Measurements from ENCODE around the gene BMP8A. TPM values are rescaled to one million over a fixed set of nuclear protein-coding genes. Genes with fewer than 3 reads are reported as not detected.
"Not testable (repeated sequence)": the region's sequence is repeated elsewhere in the genome, so short reads cannot be mapped to it uniquely, and the experiment has no call there.

The BMP8A gene
- total and polyA plus RNA-seq, 3 experiments from 2014 or later, result 0.18 TPM; not detected in 2

DNA sequence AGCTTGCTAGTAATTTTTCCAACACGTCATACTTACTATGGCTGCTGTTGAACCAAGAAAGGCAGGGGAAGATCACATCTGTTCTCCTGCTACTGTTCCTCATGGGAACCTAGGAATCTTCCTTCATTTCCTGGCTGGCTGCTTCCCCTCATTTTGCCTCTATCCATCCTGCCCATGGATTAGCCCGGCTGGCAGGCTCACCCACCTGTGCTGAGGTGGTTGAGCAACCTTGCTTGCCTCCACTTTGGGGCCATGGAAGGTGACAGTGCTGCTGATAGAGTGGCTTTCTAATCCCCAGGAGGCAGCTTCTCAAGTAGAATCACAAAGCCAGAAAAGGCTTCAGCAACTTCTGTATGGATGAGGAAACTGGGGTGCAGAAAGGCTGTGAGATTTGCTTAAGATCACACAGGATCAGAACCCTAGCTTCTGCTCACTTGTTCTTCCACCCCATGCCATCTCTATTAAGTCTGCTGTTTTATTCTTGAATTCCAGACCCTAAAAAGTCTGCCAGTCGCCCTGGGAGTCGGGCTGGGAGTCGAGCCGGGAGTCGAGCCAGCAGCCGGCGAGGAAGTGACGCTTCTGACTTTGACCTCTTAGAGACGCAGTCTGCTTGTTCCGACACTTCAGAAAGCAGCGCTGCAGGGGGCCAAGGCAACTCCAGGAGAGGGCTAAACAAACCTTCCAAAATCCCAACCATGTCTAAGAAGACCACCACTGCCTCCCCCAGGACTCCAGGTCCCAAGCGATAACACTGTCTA lies 6.2 kb upstream of the BMP8A start:
- Mint-ChIP-seq H3K27me3 (peaks cover 0 to 1% of the 10 kb centered on the region in 2 donors), H3K27ac (peak overlapping the region in 1 of 8 donors; percentile 1), H3K4me1 (peaks cover 0 to 1% (median under 1%) of the 10 kb centered on the region in 3 donors), H3K4me3 (peak overlapping the region in 1 of 7 donors; percentile 60), H3K9me3 (no peaks in the 10 kb centered on the region), H3K36me3 (peaks cover 4 to 68% (median 12%) of the 10 kb centered on the region in 3 donors)
- Histone ChIP-seq H3K9me3 (ENCODE audit: low read length) (no peaks in the 10 kb centered on the region), H3K27me3 (ENCODE audit: insufficient read depth, low read length, poor library complexity, severe bottlenecking) (no peaks in the 10 kb centered on the region), H3K36me3 (ENCODE audit: insufficient read depth, low read length) (peaks cover 42% of the 10 kb centered on the region), H3K4me3 (ENCODE audit: low read length) (no peak overlapping the region), H3K27ac (ENCODE audit: low read depth, low read length) (no peak overlapping the region), H3K4me1 (ENCODE audit: insufficient read depth, low read length) (no peaks in the 10 kb centered on the region)
- no peak for DNase-seq
- CTCF ChIA-PET, result no interaction called here
- POLR2A ChIA-PET, result no interaction called here

DNA sequence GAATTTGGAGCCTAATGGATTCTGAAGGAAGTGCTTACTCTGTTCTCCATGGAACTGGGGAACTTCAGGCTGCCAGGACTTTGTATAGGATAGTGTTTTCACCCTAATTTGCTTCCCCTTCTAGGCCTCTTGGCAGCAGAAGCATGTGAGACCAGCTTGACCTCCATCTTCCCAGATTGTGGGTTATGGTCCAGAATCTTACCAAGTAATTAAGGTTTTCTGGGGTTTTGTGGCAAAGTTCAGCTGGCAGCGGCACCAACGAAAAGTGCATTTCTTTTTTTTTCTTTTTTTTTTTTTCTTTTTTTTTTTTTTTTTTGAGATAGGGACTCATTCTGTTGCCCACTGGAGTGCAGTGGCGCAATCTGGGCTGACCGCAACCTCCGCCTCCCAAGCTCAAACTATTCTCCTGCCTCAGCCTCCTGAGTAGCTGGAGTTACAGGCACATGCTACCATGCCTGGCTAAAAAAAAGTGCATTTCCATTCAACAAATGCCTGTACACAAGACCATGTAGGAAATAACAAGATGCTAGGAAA lies 3.4 kb upstream of the BMP8A start:
- Histone ChIP-seq H3K27me3 (ENCODE audit: insufficient read depth, low read length, poor library complexity, severe bottlenecking) (peaks cover 6% of the 10 kb centered on the region), H3K4me3 (ENCODE audit: low read length) (no peak overlapping the region), H3K36me3 (ENCODE audit: insufficient read depth, low read length) (peaks cover 25% of the 10 kb centered on the region), H3K27ac (ENCODE audit: low read depth, low read length) (no peak overlapping the region), H3K4me1 (ENCODE audit: insufficient read depth, low read length) (no peaks in the 10 kb centered on the region), H3K9me3 (ENCODE audit: low read length) (no peaks in the 10 kb centered on the region)
- H3K9me3 Mint-ChIP-seq, result no peaks in the 10 kb centered on the region
- H3K27ac Mint-ChIP-seq, result peak overlapping the region in 2 of 8 donors; percentile 41 to 59
- H3K4me1 Mint-ChIP-seq, result peaks cover 0 to 10% (median 7%) of the 10 kb centered on the region in 3 donors
- H3K36me3 Mint-ChIP-seq, result peaks cover 4 to 44% (median 10%) of the 10 kb centered on the region in 3 donors
- CTCF ChIA-PET, result interaction anchor here (1.2 kb wide), 1 partner anchor 51 kb away, joined by 3 read pairs; no protein-coding TSS in a partner anchor
- peaks cover 5 to 6% of the 10 kb centered on the region in 2 donors for H3K27me3 Mint-ChIP-seq
- POLR2A ChIA-PET, result no interaction called here
- no peak for DNase-seq
- no peak overlapping the region for H3K4me3 Mint-ChIP-seq

GRCh38 chr1:39488793-39489566 lies 2.5 kb upstream of the BMP8A start:
- Mint-ChIP-seq H3K27me3 (peaks cover 9 to 15% of the 10 kb centered on the region in 2 donors), H3K4me1 (peaks cover 0 to 10% (median 9%) of the 10 kb centered on the region in 3 donors), H3K27ac (peak overlapping the region in 4 of 8 donors; percentile 22 to 66 (median 40)), H3K9me3 (no peaks in the 10 kb centered on the region), H3K4me3 (peak overlapping the region in 4 of 7 donors; percentile 4 to 47 (median 20)), H3K36me3 (peaks cover 4 to 37% (median 7%) of the 10 kb centered on the region in 3 donors)
- ChIA-PET POLR2A (no interaction called here), CTCF (no interaction called here)
- Histone ChIP-seq H3K9me3 (ENCODE audit: low read length) (no peaks in the 10 kb centered on the region), H3K4me3 (ENCODE audit: low read length) (no peak overlapping the region), H3K27ac (ENCODE audit: low read depth, low read length) (no peak overlapping the region), H3K27me3 (ENCODE audit: insufficient read depth, low read length, poor library complexity, severe bottlenecking) (peaks cover 14% of the 10 kb centered on the region), H3K36me3 (ENCODE audit: insufficient read depth, low read length) (peaks cover 21% of the 10 kb centered on the region), H3K4me1 (ENCODE audit: insufficient read depth, low read length) (no peaks in the 10 kb centered on the region)
- no peak for DNase-seq

- peaks cover 18% of the 10 kb centered on the region for H3K36me3 ChIP-seq (ENCODE audit: insufficient read depth, low read length)
- H3K9me3 ChIP-seq (ENCODE audit: low read length), result no peaks in the 10 kb centered on the region
- Mint-ChIP-seq H3K4me3 (peak overlapping the region in 5 of 7 donors; percentile 28 to 89 (median 47)), H3K4me1 (peaks cover 0 to 10% (median 9%) of the 10 kb centered on the region in 3 donors), H3K36me3 (peaks cover 4 to 29% (median 7%) of the 10 kb centered on the region in 3 donors), H3K27me3 (peaks cover 9 to 22% of the 10 kb centered on the region in 2 donors), H3K27ac (peak overlapping the region in 2 of 8 donors; percentile 49 to 66), H3K9me3 (no peaks in the 10 kb centered on the region)
- peaks cover 15% of the 10 kb centered on the region for H3K27me3 ChIP-seq (ENCODE audit: insufficient read depth, low read length, poor library complexity, severe bottlenecking)
- H3K4me3 ChIP-seq (ENCODE audit: low read length), result no peak overlapping the region
- DNase-seq, result no peak
- H3K4me1 ChIP-seq (ENCODE audit: insufficient read depth, low read length), result no peaks in the 10 kb centered on the region
- ChIA-PET POLR2A (no interaction called here), CTCF (no interaction called here)
- no peak overlapping the region for H3K27ac ChIP-seq (ENCODE audit: low read depth, low read length)
These were observed 1.7 kb upstream of the BMP8A start for GRCh38 chr1:39489567-39490239.

GRCh38 chr1:39490596-39491145 lies 765 bp upstream of the BMP8A start:
- Histone ChIP-seq H3K4me3 (ENCODE audit: low read length) (no peak overlapping the region), H3K27ac (ENCODE audit: low read depth, low read length) (no peak overlapping the region), H3K4me1 (ENCODE audit: insufficient read depth, low read length) (no peaks in the 10 kb centered on the region), H3K36me3 (ENCODE audit: insufficient read depth, low read length) (peaks cover 8% of the 10 kb centered on the region), H3K27me3 (ENCODE audit: insufficient read depth, low read length, poor library complexity, severe bottlenecking) (peaks cover 15% of the 10 kb centered on the region), H3K9me3 (ENCODE audit: low read length) (no peaks in the 10 kb centered on the region)
- peaks cover 8 to 22% of the 10 kb centered on the region in 2 donors for H3K27me3 Mint-ChIP-seq
- H3K27ac Mint-ChIP-seq, result peak overlapping the region in 2 of 8 donors; percentile 24 to 26
- H3K4me1 Mint-ChIP-seq, result peaks cover 0 to 10% (median 9%) of the 10 kb centered on the region in 3 donors
- ChIA-PET CTCF (no interaction called here), POLR2A (no interaction called here)
- no peaks in the 10 kb centered on the region for H3K9me3 Mint-ChIP-seq
- peaks cover 4 to 20% (median 5%) of the 10 kb centered on the region in 3 donors for H3K36me3 Mint-ChIP-seq
- peak overlapping the region; percentile 17 to 89 (median 66) for H3K4me3 Mint-ChIP-seq
- peak in 3 of 5 donors; percentile 15 to 57 (median 38) for DNase-seq

GRCh38 chr1:39492118-39493042 lies 944 bp downstream of the BMP8A start:
- H3K9me3 ChIP-seq (ENCODE audit: low read length); CTCF ChIA-PET; POLR2A ChIA-PET; H3K4me1 ChIP-seq (ENCODE audit: insufficient read depth, low read length); H3K36me3 Mint-ChIP-seq; DNase-seq; H3K9me3 Mint-ChIP-seq; H3K36me3 ChIP-seq (ENCODE audit: insufficient read depth, low read length); H3K4me3 ChIP-seq (ENCODE audit: low read length); H3K27ac ChIP-seq (ENCODE audit: low read depth, low read length): not testable (repeated sequence)
- Mint-ChIP-seq H3K27ac (peak overlapping the region in 1 of 8 donors; percentile 50), H3K27me3 (peaks cover 8 to 25% of the 10 kb centered on the region in 2 donors), H3K4me3 (peak overlapping the region; percentile 66 to 88 (median 71)), H3K4me1 (peaks cover 0 to 10% (median 9%) of the 10 kb centered on the region in 3 donors)
- H3K27me3 ChIP-seq (ENCODE audit: insufficient read depth, low read length, poor library complexity, severe bottlenecking), result peaks cover 18% of the 10 kb centered on the region
